B cell (primary cell): ENCODE results near the gene CA11.

Experiments used
- EZH2 ChIP-seq: IDR thresholded peaks from 2 replicates; pipeline ENCODE4 v1.6.1; 2012; ENCODE audit warnings: borderline replicate concordance, low read depth, mild to moderate bottlenecking, moderate library complexity, low read length; ENCODE audit not compliant: insufficient read depth, poor library complexity, severe bottlenecking
- TF ChIP-seq, protein P1 (sequence below): fragments of 200-600 bp; IDR thresholded peaks from one replicate; pipeline ENCODE4 v1.8.0; 2022; ENCODE audit warnings: antibody characterized with exemption, mild to moderate bottlenecking

DNA sequence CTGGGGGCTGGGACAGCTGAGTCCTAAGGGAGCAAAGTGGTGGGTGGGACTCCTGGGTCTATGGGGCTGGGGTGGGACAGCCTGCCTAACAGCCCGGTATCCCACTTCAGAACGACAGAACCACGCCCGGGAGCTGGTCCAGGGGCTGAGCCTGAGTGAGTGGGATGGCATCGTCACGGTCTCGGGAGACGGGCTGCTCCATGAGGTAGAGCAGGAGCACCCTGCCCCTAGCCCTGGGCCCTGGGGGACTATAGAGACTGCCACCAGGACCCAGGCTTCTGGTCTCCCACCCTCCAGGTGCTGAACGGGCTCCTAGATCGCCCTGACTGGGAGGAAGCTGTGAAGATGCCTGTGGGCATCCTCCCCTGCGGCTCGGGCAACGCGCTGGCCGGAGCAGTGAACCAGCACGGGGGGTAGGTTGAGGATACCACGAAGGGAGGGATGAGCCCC is 18.1 kb downstream of the CA11 start:
- TF ChIP-seq, protein P1, sequence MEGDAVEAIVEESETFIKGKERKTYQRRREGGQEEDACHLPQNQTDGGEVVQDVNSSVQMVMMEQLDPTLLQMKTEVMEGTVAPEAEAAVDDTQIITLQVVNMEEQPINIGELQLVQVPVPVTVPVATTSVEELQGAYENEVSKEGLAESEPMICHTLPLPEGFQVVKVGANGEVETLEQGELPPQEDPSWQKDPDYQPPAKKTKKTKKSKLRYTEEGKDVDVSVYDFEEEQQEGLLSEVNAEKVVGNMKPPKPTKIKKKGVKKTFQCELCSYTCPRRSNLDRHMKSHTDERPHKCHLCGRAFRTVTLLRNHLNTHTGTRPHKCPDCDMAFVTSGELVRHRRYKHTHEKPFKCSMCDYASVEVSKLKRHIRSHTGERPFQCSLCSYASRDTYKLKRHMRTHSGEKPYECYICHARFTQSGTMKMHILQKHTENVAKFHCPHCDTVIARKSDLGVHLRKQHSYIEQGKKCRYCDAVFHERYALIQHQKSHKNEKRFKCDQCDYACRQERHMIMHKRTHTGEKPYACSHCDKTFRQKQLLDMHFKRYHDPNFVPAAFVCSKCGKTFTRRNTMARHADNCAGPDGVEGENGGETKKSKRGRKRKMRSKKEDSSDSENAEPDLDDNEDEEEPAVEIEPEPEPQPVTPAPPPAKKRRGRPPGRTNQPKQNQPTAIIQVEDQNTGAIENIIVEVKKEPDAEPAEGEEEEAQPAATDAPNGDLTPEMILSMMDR: no peak
- TF ChIP-seq EZH2: no peak
